Stimulated activated CD8-positive, alpha-beta memory T cell treated with anti-CD3 and anti-CD28 coated beads, Interleukin-15, amount 100 ng/mL, for 48 hours (primary cell): Measurements from ENCODE around the gene CDC42EP1.
A peak's percentile ranks its signal among the peaks of the same experiment; 100 is the strongest.
"Not testable (repeated sequence)": the region's sequence is repeated elsewhere in the genome, so short reads cannot be mapped to it uniquely, and the experiment has no call there.

Experiments used
- DNase-seq, 2 donors: peaks; one replicate each; pipeline ENCODE4 v3.0.0-alpha.2; 2020; ENCODE audit warnings: low read depth in 2 of 2

Gene CDC42EP1

DNA sequence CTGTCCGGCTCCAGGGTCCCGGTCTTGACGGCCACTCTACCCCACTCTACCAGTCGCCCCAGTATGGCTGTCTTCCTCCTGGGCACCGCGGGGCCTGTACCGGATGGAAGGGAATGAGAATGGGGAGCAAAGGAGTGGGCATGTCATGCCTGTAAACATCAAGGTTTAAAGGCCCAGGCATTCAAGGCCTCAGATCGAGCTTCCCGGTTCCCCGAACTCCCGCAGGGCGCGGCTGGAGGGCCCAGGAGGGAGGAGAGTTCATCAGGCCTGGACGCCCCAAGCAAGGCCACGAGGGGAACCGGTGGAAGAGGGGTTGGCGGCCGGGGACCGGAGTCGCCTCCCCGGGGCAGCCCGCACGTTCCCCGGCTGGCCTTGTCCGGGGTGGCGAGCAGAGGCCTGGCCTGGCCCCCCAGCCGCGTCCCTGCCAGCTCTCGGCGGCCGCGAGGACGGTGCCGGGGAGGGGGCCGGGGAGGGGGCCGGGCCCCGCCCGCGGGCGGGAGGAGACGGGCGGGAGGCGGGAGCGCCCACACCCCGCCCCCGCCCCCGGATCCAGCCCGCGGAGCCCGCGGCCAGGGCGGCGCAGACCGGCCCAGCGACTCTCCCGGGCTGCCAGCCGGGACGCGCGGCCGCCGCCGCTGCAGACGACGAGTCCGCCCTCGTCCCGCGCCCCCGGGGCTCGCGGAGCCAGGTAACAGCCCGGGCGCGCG is at the start of gene CDC42EP1:
Gene CDC42EP1 (plus strand): TSS at position 580 of the 707 bp plus-strand sequence. CDS start 5,870 bp downstream, outside the sequence.
- DNase-seq = no peak

DNA sequence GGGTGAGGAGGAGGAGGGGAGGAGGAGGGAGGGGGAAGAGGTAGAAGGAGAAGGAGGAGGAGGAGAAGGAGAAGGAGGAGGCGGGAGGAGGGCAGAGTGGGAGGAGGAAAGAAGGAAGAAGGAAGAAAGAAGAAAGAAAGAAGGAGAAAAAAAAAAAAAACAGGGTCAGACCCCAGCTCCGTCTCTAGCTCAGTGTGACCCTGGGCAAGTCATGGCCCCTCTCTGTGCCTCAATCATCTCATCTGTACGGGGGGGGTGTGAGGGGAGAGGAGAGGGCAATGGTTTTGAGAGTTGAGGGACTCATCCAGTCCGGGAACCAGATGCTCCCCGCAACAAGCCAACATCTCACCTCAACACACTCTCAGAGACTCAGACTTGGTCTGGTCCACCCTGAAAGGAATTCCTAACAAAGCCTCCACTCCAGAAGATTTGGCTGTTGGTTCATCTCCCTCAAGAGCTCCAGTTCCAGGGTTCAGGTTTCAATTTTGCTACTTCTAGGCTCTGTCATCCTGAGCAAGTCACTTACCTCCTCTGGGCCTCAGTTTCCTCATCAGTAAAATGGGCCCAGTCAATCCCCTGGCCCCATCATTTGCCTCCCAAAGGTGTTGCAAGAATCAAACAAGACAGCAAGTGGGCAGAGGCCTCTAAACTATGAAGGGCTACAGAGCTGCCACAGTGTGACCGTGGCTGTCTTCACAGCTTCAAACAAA is 48.7 kb upstream of the CDC42EP1 start:
- DNase-seq = no peak

DNA sequence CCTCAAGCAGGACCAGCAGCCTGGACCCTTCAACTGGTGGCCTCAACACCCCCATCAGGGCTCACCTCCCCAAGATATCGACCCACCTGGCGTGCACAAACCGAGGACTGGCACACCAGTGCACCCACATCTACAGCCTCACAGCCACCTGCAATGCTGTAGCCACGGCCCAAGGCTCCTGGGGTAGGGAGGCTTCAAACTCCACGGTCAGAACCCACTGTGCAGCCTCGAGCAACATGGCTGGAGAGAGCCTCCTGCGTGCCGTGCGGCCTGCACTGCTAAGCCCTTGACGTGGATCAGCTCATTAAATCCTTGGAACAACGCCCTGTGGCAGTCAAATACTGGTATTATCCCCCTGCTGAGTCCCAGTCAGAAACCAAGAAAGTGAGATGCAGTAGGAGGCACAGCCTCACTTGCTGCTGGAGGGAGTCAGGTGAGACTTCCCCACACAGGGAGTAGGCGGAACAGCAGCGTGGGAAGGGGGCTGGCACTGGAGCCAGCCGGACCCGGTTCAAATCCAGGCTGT is 45.7 kb upstream of the CDC42EP1 start:
- no peak for DNase-seq

- DNase-seq = no peak
These were observed 44.4 kb upstream of the CDC42EP1 start for GRCh38 chr22:37515901-37516300.

DNA sequence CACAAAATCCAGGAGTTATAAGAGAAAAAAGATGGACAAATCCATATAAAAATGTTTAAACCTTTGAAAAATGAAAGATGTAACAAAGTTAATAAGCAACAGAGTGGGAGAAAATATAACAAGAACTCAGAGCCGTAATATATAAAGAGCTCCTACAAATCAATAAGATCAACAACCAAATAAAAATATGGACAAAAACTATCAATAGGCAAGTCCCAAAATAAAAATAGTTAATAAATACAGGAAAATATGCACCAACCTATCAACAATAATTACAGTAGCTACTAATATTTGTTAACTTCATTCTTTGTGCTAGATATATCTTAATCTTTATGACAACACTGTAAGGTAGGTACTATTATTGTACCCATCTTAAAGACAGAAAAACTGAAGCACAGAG is 43.8 kb upstream of the CDC42EP1 start:
- DNase-seq = no peak

DNA sequence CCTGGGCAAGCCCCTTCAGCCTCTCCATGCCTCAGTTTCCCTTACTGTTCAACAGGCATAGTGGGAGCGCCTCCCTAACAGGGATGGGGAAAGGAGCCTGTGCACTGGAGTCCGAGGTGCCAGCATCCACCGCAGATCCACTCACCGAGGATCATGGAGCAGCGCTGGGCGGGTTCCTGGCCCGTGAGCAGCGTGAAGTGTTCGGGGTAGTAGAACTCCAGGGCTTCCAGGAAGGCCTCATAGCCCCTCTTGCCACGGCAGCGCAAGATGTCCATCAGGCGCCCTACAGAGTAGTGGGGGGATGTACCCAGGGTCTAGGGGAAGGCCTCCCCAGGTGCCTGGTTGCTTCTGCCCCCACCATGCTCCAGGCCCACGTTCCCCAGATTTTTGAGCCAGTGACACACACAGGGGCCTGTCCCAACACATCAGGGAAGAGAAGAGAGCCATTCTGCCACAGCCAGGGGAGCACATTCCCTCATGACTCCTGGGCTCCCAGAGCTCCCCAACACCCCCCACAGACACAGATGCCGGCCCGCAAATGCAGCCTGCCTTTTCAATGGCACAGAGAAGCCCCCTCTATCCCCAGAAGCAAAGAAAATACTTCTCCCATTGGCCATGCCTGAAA is 42.3 kb upstream of the CDC42EP1 start:
- no peak for DNase-seq

GRCh38 chr22:37518509-37519267 is 41.6 kb upstream of the CDC42EP1 start:
- DNase-seq = no peak

DNA sequence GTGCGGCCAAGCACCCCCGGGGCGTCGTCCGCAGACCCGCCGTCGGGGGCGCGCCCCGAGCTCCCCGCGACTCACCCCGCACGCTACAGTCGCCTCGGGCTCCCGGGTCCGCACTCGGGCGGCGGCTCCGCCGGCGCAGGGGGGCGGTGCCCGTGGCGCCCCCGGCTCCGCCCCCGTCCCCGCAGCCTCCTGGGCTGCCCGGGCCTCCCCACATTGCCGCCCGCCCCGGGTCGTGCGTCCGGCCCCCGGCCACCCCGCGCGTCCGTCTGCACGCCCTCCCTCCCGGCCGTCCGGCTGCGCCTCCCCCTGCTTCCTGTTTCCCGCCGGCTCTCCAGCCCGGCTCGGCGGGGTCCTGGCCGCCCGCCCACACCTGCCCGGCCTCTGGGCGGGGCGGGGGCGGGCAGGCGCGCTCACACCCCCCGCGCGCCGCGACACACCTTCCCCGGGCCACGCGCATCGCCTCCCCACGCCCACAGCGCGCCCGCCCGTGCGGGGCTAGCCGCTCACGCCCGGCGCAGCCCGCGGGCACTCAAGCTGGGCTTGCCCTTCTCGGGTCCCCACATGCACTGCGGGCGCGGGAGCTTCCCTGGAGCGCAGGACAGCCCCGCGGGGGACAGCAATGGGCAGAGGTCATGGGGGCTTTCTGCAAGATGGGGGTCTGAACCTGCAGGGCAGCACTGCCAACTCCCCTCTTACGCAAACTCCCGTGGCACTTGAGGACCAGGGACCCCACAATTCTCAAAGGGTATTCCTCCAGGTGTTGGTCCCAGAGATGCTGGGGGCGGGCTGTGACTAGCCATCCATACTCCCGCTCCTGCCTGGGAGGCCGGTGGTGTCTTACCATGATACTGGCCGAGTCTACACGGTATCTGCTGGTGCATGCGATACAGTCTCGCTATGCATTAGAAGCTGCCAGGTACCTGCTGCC is 40.7 kb upstream of the CDC42EP1 start, which contains the start of gene CARD10:
Gene CARD10 (minus strand): TSS at position 148 of the 928 bp plus-strand sequence. CDS start 215 bp downstream, outside the sequence.
- peak in 1 of 2 donors; percentile 6 for DNase-seq

GRCh38 chr22:37520776-37521191 is 39.5 kb upstream of the CDC42EP1 start:
- no peak for DNase-seq

DNA sequence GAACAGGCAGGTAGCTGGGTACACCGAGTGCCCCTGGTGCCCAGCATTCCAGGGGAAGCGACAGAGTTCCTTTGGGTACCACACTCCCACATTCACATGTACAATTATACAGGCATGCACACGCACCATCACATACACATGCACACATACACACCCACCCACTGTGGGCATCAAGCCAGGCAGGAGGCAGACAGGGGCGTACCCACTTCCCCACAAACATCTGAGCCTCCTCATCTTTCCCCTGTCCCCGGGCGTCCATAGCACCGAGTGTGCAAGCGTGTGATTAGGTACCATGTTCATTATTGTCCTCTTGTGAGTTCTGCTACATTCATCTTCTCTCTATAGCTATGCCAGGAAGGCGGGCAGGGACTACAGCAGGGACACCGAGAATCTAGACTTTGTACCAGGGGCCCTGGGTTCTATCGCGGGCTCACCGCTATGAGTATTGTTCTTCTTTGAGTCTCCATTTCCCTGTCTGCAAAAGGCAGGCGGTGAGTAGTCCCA is 39.0 kb upstream of the CDC42EP1 start:
- DNase-seq = no peak

DNA sequence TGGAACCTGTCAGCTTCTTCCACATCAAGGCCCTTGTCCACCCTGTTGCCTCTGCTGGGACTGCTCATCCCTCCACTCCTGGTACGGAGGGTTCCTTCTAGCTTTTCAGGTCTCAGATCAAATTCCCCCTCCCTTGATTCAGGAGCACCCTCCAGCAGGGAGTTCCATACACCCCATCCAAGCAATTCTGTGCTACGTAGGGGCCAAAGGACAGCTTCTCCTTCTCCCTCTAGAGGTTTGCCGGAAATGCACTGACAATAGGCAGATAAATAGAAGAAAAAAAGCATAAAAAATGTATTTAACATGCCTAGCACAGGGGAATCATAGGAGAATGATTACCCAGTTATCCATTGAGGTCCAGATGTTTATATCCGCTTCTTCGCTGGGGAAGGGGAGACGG is 37.8 kb upstream of the CDC42EP1 start:
- no peak for DNase-seq

- DNase-seq = no peak
These were observed 35.1 kb upstream of the CDC42EP1 start for GRCh38 chr22:37525073-37525745.

DNA sequence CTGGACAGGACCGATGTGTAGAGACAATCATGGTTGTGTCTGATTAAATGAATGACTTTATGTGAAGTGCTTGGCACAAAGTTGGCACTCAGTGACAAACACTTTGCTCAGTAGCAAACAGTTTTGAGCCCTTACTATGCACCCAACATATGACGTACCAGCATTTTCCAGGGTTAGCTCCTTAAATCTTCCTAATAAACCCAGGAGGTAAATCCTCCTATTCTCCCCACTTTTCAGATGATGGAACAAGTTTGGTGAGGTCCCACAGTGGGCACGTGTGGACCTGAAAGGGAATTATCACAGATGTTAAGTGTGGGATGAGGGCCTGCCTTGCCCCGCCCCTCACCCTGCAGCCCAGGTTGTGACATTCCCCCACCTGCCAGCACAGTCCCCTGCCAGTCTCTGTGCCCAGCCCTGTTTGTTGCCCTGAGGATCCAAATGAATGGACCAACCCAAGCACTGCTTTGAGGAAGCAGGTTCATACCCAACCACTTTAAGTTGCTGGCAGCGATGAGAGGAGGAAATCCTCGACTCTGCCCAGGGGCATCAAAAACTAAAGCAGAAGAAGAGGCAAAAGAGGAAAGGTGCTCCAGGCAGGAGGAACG is 34.4 kb upstream of the CDC42EP1 start:
- no peak for DNase-seq

GRCh38 chr22:37526376-37526775 is 33.9 kb upstream of the CDC42EP1 start:
- no peak for DNase-seq

GRCh38 chr22:37527081-37527752 is 33.1 kb upstream of the CDC42EP1 start:
- DNase-seq = not testable (repeated sequence)

DNA sequence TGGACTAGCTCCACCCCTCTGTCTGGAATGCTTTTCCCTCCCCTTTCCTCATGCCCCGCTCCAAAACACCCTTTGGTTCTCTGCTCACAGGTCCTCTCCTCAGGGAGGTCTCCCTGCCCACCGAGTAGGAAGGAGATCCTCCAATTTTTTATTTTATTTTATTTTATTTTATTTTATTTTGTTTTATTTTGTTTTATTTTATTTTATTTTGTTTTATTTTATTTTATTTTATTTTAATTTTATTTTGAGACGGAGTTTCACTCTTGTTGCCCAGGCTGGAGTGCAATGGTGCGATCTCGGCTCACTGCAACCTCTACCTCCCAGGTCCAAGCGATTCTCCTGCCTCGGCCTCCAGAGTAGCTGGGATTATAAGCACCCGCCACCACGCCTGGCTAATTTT is 32.3 kb upstream of the CDC42EP1 start:
- not testable (repeated sequence) for DNase-seq

DNA sequence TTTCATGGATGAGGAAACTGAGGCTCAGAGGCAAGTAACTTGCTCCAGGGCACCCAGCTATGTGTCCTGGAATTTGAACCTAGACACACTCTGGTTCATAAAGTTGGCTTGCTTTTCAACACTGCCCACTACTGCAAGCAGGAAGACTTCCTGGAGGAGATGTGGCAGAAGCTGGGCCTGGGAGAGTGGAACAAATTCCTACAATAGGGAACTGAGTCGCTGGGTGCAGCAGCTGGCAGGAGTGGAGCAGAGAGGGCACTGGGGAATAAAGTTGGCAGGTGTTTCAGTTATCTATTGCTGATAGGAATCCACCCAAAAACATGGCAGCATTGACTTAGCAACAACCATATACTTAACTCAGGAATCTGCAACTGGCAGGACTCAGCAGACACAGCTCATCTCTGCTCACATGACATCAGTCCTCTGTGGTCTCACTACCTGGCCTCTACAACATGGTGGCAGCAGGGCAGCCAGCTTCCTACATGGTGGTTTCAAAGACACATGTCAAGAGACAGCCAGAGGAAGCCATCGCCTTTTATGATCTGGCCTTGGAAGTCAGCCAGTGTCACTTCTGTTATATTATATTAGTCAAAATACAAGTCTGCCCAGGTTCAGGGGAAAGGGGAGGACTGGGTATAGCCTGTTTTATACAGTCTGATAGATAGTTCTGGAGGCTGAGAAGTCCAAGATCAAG is 30.5 kb upstream of the CDC42EP1 start:
- no peak for DNase-seq

DNA sequence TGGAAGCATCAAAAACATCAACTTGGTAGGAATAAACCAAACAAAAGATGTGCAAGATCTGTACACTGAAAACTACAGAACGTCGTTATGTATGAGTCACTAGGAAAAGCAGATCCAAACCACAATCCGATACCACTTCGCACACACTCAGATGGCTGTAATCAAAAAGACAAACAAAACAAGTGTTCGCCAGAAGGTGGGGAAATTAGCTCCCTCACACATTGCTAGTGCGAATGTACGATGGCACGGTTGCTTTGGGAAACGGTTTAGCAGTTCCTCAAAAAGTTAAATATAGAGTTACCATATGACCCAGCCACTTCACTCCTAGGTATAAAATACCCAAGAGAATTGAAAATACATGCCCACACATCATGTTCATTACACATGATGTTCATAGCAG is 26.3 kb upstream of the CDC42EP1 start:
- no peak for DNase-seq
